22Rv1 (cell line): ENCODE measurements around the gene CACNA1C.

ENCODE experiments used
- CTCF ChIP-seq: fragments of 450-650 bp; IDR thresholded peaks from 2 replicates; pipeline ENCODE4 v1.5.1; 2017; ENCODE audit warnings: mild to moderate bottlenecking
- ZFX ChIP-seq: fragments of 450-650 bp; IDR thresholded peaks from 2 replicates; pipeline ENCODE4 v1.6.1; 2017; ENCODE audit warnings: antibody characterized with exemption, borderline replicate concordance

GRCh38 chr12:2044165-2044564, 8.6 kb upstream of the CACNA1C start:
- no peak for TF ChIP-seq CTCF
- TF ChIP-seq ZFX, result no peak
